NB4 (cell line): Measurements from ENCODE around the gene NATD1.

Experiments
- DNase-seq: peaks from one replicate; pipeline ENCODE4 v3.0.0; 2010; ENCODE audit warnings: low read depth
- H3K4me3 ChIP-seq: one replicate; pipeline ENCODE4 v1.5.1; 2011; ENCODE audit warnings: mild to moderate bottlenecking, low read depth, low read length, moderate library complexity
- MYC ChIP-seq: IDR thresholded peaks from 2 replicates; pipeline ENCODE4 v1.6.1; 2011; ENCODE audit warnings: low read depth, low read length
- POLR2A ChIP-seq: IDR thresholded peaks from 2 replicates; pipeline ENCODE4 v1.6.1; 2011; ENCODE audit warnings: mild to moderate bottlenecking; ENCODE audit not compliant: insufficient read length; ENCODE audit errors: extremely low read depth
- TF ChIP-seq, protein P1 (sequence below): IDR thresholded peaks from one replicate; pipeline ENCODE4 v1.5.1; 2012; ENCODE audit warnings: low read depth, low read length
- TF ChIP-seq, protein P2 (sequence below): IDR thresholded peaks from 2 replicates; pipeline ENCODE4 v1.6.1; 2011; ENCODE audit warnings: low read depth, low read length

NATD1 gene

DNA sequence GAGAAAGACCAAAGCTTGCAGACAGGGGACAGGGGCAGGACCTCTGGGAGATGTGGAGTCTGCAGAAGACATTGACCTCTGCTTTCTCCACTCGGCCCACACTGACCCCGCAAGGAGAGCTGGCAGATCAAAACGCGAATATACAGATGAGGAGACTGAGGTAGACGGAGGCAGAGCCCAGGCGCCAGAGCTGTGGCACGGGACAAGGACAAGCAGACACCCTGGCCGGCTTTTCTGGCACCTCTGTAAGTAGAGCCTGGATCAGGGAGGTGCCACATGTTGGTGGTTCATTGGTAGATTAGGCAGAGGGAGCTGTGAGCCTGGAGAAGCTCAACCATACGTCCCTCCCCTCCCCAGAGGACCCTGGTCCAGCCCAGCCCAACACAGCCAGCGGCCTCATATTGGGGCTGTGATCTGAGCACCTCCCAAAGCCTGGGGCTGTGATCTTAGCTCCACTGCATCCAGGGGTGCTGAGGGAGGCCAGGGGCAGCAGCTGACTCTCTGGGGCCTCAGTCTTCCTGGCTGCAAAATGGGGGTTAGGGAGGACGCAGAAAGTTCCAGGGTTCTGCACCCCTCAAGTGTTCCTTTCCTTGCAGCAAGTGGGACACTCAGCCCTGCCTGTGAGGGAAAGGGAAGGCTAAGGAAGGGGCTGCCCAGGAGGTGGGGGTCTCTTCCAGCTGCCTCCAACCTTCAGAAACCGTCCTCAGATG, 4.0 kb downstream of the NATD1 start:
- no peak for DNase-seq
- TF ChIP-seq, protein P1, sequence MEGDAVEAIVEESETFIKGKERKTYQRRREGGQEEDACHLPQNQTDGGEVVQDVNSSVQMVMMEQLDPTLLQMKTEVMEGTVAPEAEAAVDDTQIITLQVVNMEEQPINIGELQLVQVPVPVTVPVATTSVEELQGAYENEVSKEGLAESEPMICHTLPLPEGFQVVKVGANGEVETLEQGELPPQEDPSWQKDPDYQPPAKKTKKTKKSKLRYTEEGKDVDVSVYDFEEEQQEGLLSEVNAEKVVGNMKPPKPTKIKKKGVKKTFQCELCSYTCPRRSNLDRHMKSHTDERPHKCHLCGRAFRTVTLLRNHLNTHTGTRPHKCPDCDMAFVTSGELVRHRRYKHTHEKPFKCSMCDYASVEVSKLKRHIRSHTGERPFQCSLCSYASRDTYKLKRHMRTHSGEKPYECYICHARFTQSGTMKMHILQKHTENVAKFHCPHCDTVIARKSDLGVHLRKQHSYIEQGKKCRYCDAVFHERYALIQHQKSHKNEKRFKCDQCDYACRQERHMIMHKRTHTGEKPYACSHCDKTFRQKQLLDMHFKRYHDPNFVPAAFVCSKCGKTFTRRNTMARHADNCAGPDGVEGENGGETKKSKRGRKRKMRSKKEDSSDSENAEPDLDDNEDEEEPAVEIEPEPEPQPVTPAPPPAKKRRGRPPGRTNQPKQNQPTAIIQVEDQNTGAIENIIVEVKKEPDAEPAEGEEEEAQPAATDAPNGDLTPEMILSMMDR, result no peak
- TF ChIP-seq POLR2A (no peak), MYC (no peak)
- TF ChIP-seq, protein P2, sequence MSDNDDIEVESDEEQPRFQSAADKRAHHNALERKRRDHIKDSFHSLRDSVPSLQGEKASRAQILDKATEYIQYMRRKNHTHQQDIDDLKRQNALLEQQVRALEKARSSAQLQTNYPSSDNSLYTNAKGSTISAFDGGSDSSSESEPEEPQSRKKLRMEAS, result no peak

DNA sequence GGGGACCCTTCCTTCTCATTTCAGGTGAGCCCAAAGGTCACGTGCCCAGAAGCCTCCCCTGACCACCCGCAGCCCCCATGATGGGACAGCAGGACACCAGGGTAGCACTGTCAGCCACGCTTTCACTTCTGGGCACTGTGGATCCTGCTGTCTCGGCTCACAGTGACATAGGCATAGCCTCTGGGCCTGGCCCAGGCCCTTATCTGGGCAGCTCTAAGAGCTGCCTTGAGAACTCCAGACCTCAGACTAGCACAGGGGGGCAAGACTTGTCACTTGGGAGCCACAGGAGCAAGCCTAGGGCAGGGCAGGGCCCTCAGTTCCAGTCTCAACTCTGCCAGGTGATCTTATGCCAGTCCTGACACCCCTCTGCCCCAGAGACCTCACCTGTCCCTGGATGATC, 4.7 kb downstream of the NATD1 start:
- DNase-seq, result no peak
- H3K4me3 ChIP-seq, result no peak overlapping the region
- TF ChIP-seq MYC (no peak), POLR2A (no peak)
- TF ChIP-seq, protein P1, result no peak
- TF ChIP-seq, protein P2, result no peak

More for the DNA sequence above, 4.0 kb downstream of the NATD1 start:
- H3K4me3 ChIP-seq, result no peak overlapping the region

DNA sequence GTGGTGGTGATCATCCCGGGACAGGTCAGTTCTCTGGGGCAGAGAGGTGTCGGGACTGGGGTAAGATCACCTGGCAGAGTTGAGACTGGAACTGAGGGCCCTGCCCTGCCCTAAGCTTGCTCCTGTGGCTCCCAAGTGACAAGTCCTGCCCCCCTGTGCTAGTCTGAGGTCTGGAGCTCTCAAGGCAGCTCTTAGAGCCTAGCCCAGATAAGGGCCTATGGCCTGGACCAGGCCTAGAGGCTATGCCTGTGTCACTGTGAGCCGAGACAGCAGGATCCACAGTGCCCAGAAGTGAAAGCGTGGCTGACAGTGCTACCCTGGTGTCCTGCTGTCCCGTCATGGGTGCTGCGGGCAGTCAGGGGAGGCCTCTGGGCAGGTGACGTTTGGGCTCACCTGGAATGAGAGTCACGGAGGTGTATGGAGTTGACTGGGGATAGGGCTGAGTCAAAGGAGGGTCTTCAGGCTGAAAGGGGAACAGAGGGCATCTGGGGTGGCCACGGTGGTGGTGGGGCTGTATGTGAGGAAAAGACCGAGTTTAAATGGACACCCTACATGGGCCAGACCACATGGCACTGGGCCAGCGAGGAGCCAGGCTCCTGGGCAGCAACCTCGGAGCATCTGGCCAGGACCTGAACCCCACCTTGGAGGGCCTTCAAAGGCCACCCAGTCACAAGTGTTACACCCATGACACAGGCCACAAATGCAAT, 5.5 kb downstream of the NATD1 start:
- TF ChIP-seq POLR2A, result no peak
- TF ChIP-seq, protein P1, result no peak
- TF ChIP-seq MYC, result no peak
- TF ChIP-seq, protein P2, result no peak
- H3K4me3 ChIP-seq, result no peak overlapping the region
- DNase-seq, result no peak

DNA sequence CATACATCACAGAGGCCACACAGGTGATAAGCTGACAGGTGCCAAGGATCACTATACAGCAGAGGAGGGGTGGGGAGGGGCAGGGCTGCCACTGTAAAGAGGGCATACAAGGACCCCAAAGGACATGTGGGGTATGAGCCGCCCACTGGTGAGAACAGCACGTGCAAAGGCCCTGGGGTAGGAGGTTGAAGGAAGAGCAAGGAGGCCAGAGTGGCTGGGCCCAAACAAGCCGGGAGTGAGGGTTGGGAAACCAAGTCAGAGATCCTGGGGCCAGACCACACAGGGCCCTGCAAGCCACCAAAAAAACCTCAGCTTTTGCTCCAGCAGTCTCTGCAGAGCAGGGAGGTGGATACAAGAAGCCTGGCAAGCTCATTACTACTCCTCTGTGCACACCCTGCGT, 6.5 kb downstream of the NATD1 start:
- TF ChIP-seq, protein P2, result no peak
- TF ChIP-seq, protein P1, result no peak
- no peak for TF ChIP-seq POLR2A
- TF ChIP-seq MYC, result no peak
- no peak for DNase-seq
- no peak overlapping the region for H3K4me3 ChIP-seq

DNA sequence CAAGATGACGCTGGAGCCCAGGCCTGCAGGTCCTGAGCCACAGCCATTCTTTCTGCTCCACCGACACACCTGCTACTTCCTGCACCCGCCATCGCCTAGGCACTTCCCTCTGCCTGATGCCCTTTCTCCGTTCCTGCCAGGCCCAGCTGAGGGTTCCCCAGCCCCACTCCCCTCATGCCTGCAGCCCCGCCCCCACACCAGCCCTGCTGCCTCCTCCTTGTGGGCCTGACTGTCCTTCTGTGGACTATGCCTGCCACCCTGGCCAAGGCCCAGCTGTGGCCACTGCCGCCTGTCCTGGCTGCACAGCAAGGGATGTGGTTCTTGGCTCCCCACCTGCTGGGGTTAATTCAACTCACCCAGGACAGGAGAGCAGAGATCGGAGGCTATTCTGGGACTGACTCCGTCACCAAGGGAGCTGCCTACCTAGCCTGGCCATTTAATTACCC, 7.5 kb downstream of the NATD1 start:
- DNase-seq, result no peak
- H3K4me3 ChIP-seq, result no peak overlapping the region
- TF ChIP-seq, protein P2, result no peak
- no peak for TF ChIP-seq POLR2A
- TF ChIP-seq, protein P1, result no peak
- TF ChIP-seq MYC, result no peak
